K562 (cell line): ENCODE measurements around the gene CARD8.

Experiments used
- ATF3 ChIP-seq, 2 experiments: fragments of 450-650 bp in 1 of 2; sonication (generic) in 1 of 2; formaldehyde crosslinking in 1 of 2; IDR thresholded peaks in 1 of 2; conservative IDR thresholded peaks in 1 of 2; 2 replicates each; pipeline versions ENCODE4 v1.6.1 to v1.8.1; 2016 to 2023; ENCODE audit warnings: mild to moderate bottlenecking in 2 of 2, moderate library complexity in 2 of 2, inconsistent platforms in 1 of 2, missing genetic modification reagents in 1 of 2
- CEBPB ChIP-seq: fragments of 450-650 bp; IDR thresholded peaks from 2 replicates; pipeline ENCODE4 v1.6.1; 2016; ENCODE audit warnings: missing genetic modification characterization, missing compliant biosample characterization
- CTCF ChIP-seq, 3 experiments: IDR thresholded peaks in 2 of 3; conservative IDR thresholded peaks in 1 of 3; 2 replicates each; pipeline ENCODE4 v1.5.1; 2011 to 2012; ENCODE audit warnings: low read length in 3 of 3, mild to moderate bottlenecking in 3 of 3, control low read depth in 2 of 3, improper control_type of control experiment in 1 of 3, inconsistent platforms in 1 of 3, low read depth in 1 of 3, mixed read lengths in 1 of 3, moderate library complexity in 1 of 3; ENCODE audit not compliant: insufficient read depth in 2 of 3
- FOS ChIP-seq: IDR thresholded peaks from 3 replicates; pipeline ENCODE4 v1.6.1; 2011; ENCODE audit not compliant: insufficient read length; ENCODE audit errors: extremely low read depth
- HBP1 ChIP-seq: fragments of 450-650 bp; formaldehyde crosslinking; IDR thresholded peaks from 2 replicates; pipeline ENCODE4 v1.4.0; 2022; ENCODE audit warnings: missing genetic modification characterization
- HCFC1 ChIP-seq: IDR thresholded peaks from 2 replicates; pipeline ENCODE4 v1.6.1; 2012; ENCODE audit warnings: low read depth, low read length, improper control_type of control experiment
- JUND ChIP-seq, 2 experiments: IDR thresholded peaks; 2 replicates in 1 of 2; 3 replicates in 1 of 2; pipeline ENCODE4 v1.6.1; 2011; ENCODE audit warnings: borderline replicate concordance in 2 of 2, low read depth in 2 of 2, low read length in 2 of 2, improper control_type of control experiment in 1 of 2, missing biosample characterization in 1 of 2, missing genetic modification characterization in 1 of 2, missing genetic modification reagents in 1 of 2
- NRF1 ChIP-seq, 2 experiments: fragments of 450-650 bp; IDR thresholded peaks in 1 of 2; conservative IDR thresholded peaks in 1 of 2; 2 replicates each; pipeline ENCODE4 v1.6.1; 2014; ENCODE audit warnings: mild to moderate bottlenecking in 2 of 2
- POU5F1 ChIP-seq: fragments of 150-350 bp; IDR thresholded peaks from 2 replicates; pipeline ENCODE4 v1.6.1; 2014; ENCODE audit warnings: borderline replicate concordance, low read length, low read depth, mild to moderate bottlenecking; ENCODE audit not compliant: partially characterized antibody
- ZBTB33 ChIP-seq: sonication (generic); formaldehyde crosslinking; IDR thresholded peaks from 2 replicates; pipeline ENCODE4 v1.8.1; 2023; ENCODE audit warnings: mild to moderate bottlenecking, missing genetic modification reagents
- ZNF224 ChIP-seq: sonication (generic); formaldehyde crosslinking; IDR thresholded peaks from 2 replicates; pipeline ENCODE4 v1.8.0; 2022; ENCODE audit warnings: mild to moderate bottlenecking, missing genetic modification reagents
- ZNF253 ChIP-seq: fragments of 250-450 bp; sonication (Bioruptor Pico); conservative IDR thresholded peaks from 2 replicates; pipeline ENCODE4 v1.6.1; 2021; ENCODE audit warnings: mild to moderate bottlenecking
- ZNF407 ChIP-seq: fragments of 450-650 bp; IDR thresholded peaks from 2 replicates; pipeline ENCODE4 v1.6.1; 2016; ENCODE audit warnings: low read depth

- TF ChIP-seq FOS (no peak), ATF3 (IDR thresholded peaks at IDR 0.05) (no peak), ATF3 (CRISPR knock-in tag; conservative IDR thresholded peaks at IDR 0.05) (no peak), CTCF (IDR thresholded peaks at IDR 0.05 in 2 of 3, conservative IDR thresholded peaks at IDR 0.05 in 1 of 3; ENCODE audit: insufficient read depth in 2 of 3, low read depth in 1 of 3, low read length in 3 of 3) (peak; percentile 47 to 75 (median 48)), ZNF224 (CRISPR knock-in tag) (no peak), ZNF253 (CRISPR knock-in tag) (no peak), JUND (IDR thresholded peaks at IDR 0.05; ENCODE audit: borderline replicate concordance, low read depth, low read length) (no peak), JUND (tag; IDR thresholded peaks at IDR 0.05; ENCODE audit: borderline replicate concordance, low read depth, low read length) (no peak), HCFC1 (no peak), HBP1 (CRISPR knock-in tag) (no peak), CEBPB (tag) (no peak), NRF1 (conservative IDR thresholded peaks at IDR 0.05 in 1 of 2, IDR thresholded peaks at IDR 0.05 in 1 of 2) (no peak), POU5F1 (no peak), ZNF407 (no peak), ZBTB33 (CRISPR knock-in tag) (peak; percentile 75; the same call in 1 of the 2 replicates)
Observed at GRCh38 chr19:48194041-48194843, 61.5 kb downstream of the CARD8 start.
